ENCODE results near the gene SNX1.
"Not testable (repeated sequence)": the region's sequence is repeated elsewhere in the genome, so short reads cannot be mapped to it uniquely, and the experiment has no call there.

SNX1 gene

GRCh38 chr15:64112904-64113303 lies 17.1 kb downstream of the SNX1 start:
- no peak for DNase-seq (ENCODE audit: low read depth in 2 of 3, low spot score in 2 of 3)

GRCh38 chr15:64117759-64118487 lies 22.1 kb downstream of the SNX1 start:
- no peak for DNase-seq (ENCODE audit: low read depth in 2 of 3, low spot score in 2 of 3)

GRCh38 chr15:64120322-64120721 lies 24.5 kb downstream of the SNX1 start:
- not testable (repeated sequence) for DNase-seq (ENCODE audit: low read depth in 2 of 3, low spot score in 2 of 3)

GRCh38 chr15:64121614-64122013 lies 25.8 kb downstream of the SNX1 start:
- no peak for DNase-seq (ENCODE audit: low read depth in 2 of 3, low spot score in 2 of 3)

GRCh38 chr15:64122444-64122843 lies 26.7 kb downstream of the SNX1 start:
- no peak for DNase-seq (ENCODE audit: low read depth in 2 of 3, low spot score in 2 of 3)

GRCh38 chr15:64122936-64123351 lies 27.2 kb downstream of the SNX1 start:
- no peak for DNase-seq (ENCODE audit: low read depth in 2 of 3, low spot score in 2 of 3)

- no peak for DNase-seq (ENCODE audit: low read depth in 2 of 3, low spot score in 2 of 3)
Observed at GRCh38 chr15:64125978-64126377, 30.2 kb downstream of the SNX1 start.

GRCh38 chr15:64127521-64128270 lies 31.9 kb downstream of the SNX1 start:
- DNase-seq (ENCODE audit: low read depth in 2 of 3, low spot score in 2 of 3) = no peak

GRCh38 chr15:64130159-64130558 lies 34.4 kb downstream of the SNX1 start:
- no peak for DNase-seq (ENCODE audit: low read depth in 2 of 3, low spot score in 2 of 3)

GRCh38 chr15:64131547-64131946 lies 35.8 kb downstream of the SNX1 start:
- DNase-seq (ENCODE audit: low read depth in 2 of 3, low spot score in 2 of 3) = no peak

- DNase-seq (ENCODE audit: low read depth in 2 of 3, low spot score in 2 of 3) = no peak
Observed at GRCh38 chr15:64132217-64132616, 36.4 kb downstream of the SNX1 start.

GRCh38 chr15:64133623-64134344 lies 38.0 kb downstream of the SNX1 start:
- no peak for DNase-seq (ENCODE audit: low read depth in 2 of 3, low spot score in 2 of 3)

- no peak for DNase-seq (ENCODE audit: low read depth in 2 of 3, low spot score in 2 of 3)
Observed at GRCh38 chr15:64134345-64134829, 38.6 kb downstream of the SNX1 start.

GRCh38 chr15:64136347-64136746 lies 40.6 kb downstream of the SNX1 start:
- no peak for DNase-seq (ENCODE audit: low read depth in 2 of 3, low spot score in 2 of 3)

- DNase-seq (ENCODE audit: low read depth in 2 of 3, low spot score in 2 of 3) = no peak
Observed at GRCh38 chr15:64137226-64137833, 41.5 kb downstream of the SNX1 start.

GRCh38 chr15:64138331-64138941 lies 42.7 kb downstream of the SNX1 start:
- no peak for DNase-seq (ENCODE audit: low read depth in 2 of 3, low spot score in 2 of 3)

GRCh38 chr15:64141798-64142512 lies 46.2 kb downstream of the SNX1 start:
- DNase-seq (ENCODE audit: low read depth in 2 of 3, low spot score in 2 of 3) = no peak

- no peak for DNase-seq (ENCODE audit: low read depth in 2 of 3, low spot score in 2 of 3)
Observed at GRCh38 chr15:64143276-64143675, 47.5 kb downstream of the SNX1 start.

- DNase-seq (ENCODE audit: low read depth in 2 of 3, low spot score in 2 of 3) = no peak
Observed at GRCh38 chr15:64144192-64144564, 48.4 kb downstream of the SNX1 start.

- no peak for DNase-seq (ENCODE audit: low read depth in 2 of 3, low spot score in 2 of 3)
Observed at GRCh38 chr15:64144565-64145281, 48.9 kb downstream of the SNX1 start.

All from activated CD8-positive, alpha-beta memory T cell treated with anti-CD3 and anti-CD28 coated beads for 48 hours (primary cell).